Colonic mucosa (tissue), 4 donors: ENCODE data around the gene KXD1. TPM values are rescaled to one million over a fixed set of nuclear protein-coding genes. Genes with fewer than 3 reads are reported as not detected.

Experiments
- DNase-seq: peaks from one replicate; pipeline ENCODE4 v3.0.0-alpha.2; 2020
- H3K27ac ChIP-seq: fragments of 200-600 bp; one replicate; pipeline ENCODE4 v1.8.0; 2021
- H3K27me3 ChIP-seq: fragments of 200-600 bp; one replicate; pipeline ENCODE4 v1.8.0; 2021
- H3K36me3 ChIP-seq: fragments of 200-600 bp; one replicate; pipeline ENCODE4 v1.8.0; 2021
- H3K4me1 ChIP-seq: fragments of 200-600 bp; one replicate; pipeline ENCODE4 v1.8.0; 2021; ENCODE audit warnings: mild to moderate bottlenecking
- H3K4me3 ChIP-seq: fragments of 200-600 bp; one replicate; pipeline ENCODE4 v1.8.0; 2021
- H3K9ac ChIP-seq, 2 donors: one replicate each; pipeline ENCODE4 v1.7.0; 2013; ENCODE audit warnings: control low read depth in 2 of 2, low read depth in 2 of 2, low read length in 2 of 2
- H3K9me3 ChIP-seq: fragments of 200-600 bp; one replicate; pipeline ENCODE4 v1.8.0; 2021
- CTCF ChIP-seq: fragments of 200-600 bp; IDR thresholded peaks from one replicate; pipeline ENCODE4 v1.8.0; 2022; ENCODE audit warnings: antibody characterized with exemption, mild to moderate bottlenecking
- intact Hi-C: fragments of 100-400 bp; cut with DNase I; formaldehyde crosslinking; loops from one replicate; pipeline ENCODE4 v1.14.1; 2022
- total RNA-seq, 2 donors: library from RNA; stranded (reverse); fragmentation: NEBNext Ultra II Directional in 1 of 2; extraction: Animal tissue kit (Norgen Biotek cat#: 25700) in 1 of 2; gene quantifications; one replicate each; pipeline ENCODE4 v1.2.1, GENCODE V29; 2021
- donor health status: healthy.
- donor health status: DM: no; HTN: no; CAD: no.
- donor health status: DM: no; HTN: no; CAD: no.

KXD1 gene
- total RNA-seq, 2 donors from 2014 or later: 66.8 to 80.4 TPM

- H3K4me1 ChIP-seq: peaks cover 20% of the 10 kb centered on the region
Observed at GRCh38 chr19:18515959-18516358, 41.7 kb upstream of the KXD1 start.

DNA sequence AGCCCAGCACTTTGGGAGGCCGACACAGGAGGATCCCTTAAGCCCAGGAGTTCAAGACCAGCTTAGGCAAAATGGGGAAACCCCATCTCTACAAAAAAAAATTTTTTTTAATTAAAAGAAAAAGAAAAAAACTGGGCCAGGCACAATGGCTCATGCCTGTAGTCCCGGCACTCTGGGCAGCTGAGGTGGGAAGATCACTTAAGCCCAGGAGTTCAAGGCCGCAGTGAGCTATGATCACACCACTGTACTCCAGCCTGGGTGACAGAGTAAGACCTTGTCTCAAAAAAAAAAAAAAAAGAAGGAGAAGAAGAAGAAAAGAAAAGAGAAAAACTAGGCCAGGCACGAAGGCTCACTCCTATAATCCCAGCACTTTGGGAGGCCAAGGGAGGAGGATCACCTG, 40.1 kb upstream of the KXD1 start:
- H3K9ac ChIP-seq: no peak overlapping the region
- intact Hi-C loops: no loop called here
- peaks cover 20% of the 10 kb centered on the region for H3K4me1 ChIP-seq
- no peaks in the 10 kb centered on the region for H3K36me3 ChIP-seq
- no peak overlapping the region for H3K27ac ChIP-seq
- TF ChIP-seq CTCF: no peak
- no peaks in the 10 kb centered on the region for H3K9me3 ChIP-seq
- H3K27me3 ChIP-seq: no peaks in the 10 kb centered on the region
- DNase-seq: no peak
- H3K4me3 ChIP-seq: no peak overlapping the region

More at GRCh38 chr19:18515959-18516358, 41.7 kb upstream of the KXD1 start:
- H3K9me3 ChIP-seq: no peaks in the 10 kb centered on the region
- no peak for DNase-seq
- H3K9ac ChIP-seq: no peak overlapping the region
- H3K27ac ChIP-seq: no peak overlapping the region
- no peak for TF ChIP-seq CTCF
- no peaks in the 10 kb centered on the region for H3K36me3 ChIP-seq
- H3K27me3 ChIP-seq: no peaks in the 10 kb centered on the region
- intact Hi-C loops: no loop called here
- H3K4me3 ChIP-seq: no peak overlapping the region

GRCh38 chr19:18518639-18519038, 39.0 kb upstream of the KXD1 start:
- no peak for DNase-seq
- Histone ChIP-seq H3K9ac (no peak overlapping the region), H3K4me1 (peaks cover 20% of the 10 kb centered on the region)

DNA sequence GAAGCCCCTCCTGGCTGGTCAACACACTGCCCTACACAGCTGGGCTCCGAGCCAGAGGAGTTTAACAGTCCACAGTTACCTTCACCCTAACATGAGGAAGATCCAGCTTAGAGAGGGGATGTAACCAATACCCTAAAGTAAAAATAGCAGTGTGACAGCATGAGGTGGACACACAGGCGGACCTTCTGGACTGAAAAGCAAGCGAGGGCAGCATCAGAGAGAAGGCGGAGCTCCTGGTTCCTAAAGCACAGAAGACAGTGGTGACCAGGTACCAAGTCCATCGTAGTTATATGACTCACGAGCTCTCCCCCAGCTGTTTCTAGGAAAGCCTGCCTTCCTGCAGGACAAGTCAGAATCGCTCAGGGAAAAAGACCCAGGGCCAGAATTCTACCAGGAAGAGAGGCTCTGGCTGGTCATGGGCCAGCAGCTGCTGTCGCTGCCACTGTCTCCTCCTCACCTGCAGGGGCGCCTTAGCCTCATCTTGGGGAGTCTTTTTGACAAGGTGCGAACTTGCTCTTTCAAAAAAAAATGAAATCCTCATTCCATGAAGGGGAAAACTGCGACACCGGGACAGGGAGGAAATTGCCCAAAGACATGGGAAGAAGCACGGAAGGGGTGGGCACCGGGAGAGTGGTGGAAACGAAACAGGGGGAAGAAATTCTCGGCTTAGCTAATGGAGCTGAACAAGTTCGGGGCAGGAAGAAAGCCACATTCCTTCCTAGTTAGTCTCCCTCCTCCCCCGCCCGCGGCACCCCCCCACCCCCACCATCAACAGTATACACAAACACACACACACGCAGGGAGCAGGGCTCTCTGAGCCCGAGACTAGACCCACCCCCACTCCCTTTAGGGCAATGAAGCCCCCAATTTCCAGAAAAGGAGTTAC, 37.5 kb upstream of the KXD1 start:
- intact Hi-C loops: no loop called here
- DNase-seq: peak; percentile 79
- H3K4me1 ChIP-seq: peaks cover 14% of the 10 kb centered on the region

More at GRCh38 chr19:18518639-18519038, 39.0 kb upstream of the KXD1 start:
- TF ChIP-seq CTCF: no peak
- H3K9me3 ChIP-seq: no peaks in the 10 kb centered on the region
- no peaks in the 10 kb centered on the region for H3K27me3 ChIP-seq
- H3K27ac ChIP-seq: no peak overlapping the region
- intact Hi-C loops: no loop called here
- no peak overlapping the region for H3K4me3 ChIP-seq
- H3K36me3 ChIP-seq: no peaks in the 10 kb centered on the region

More for the DNA sequence above, 37.5 kb upstream of the KXD1 start:
- Histone ChIP-seq H3K4me3 (peak overlapping the region; percentile 100), H3K36me3 (no peaks in the 10 kb centered on the region), H3K27ac (peak overlapping the region; percentile 95), H3K9ac (peak overlapping the region; percentile 88 to 100), H3K9me3 (no peaks in the 10 kb centered on the region), H3K27me3 (no peaks in the 10 kb centered on the region)
- peak; percentile 55 for TF ChIP-seq CTCF
